Midbrain (tissue), 1 donor: ENCODE data around the gene SHROOM3.

ENCODE experiments used
- DNase-seq: peaks from one replicate; lab custom pipeline; 2025; lab: John Stamatoyannopoulos, UW

The SHROOM3 gene

GRCh38 chr4:76540486-76540885 lies 105.5 kb downstream of the SHROOM3 start:
- no peak for DNase-seq

- DNase-seq = no peak
Measured at GRCh38 chr4:76543378-76543777, 108.3 kb downstream of the SHROOM3 start.

GRCh38 chr4:76544725-76545124 lies 109.7 kb downstream of the SHROOM3 start:
- DNase-seq = no peak

GRCh38 chr4:76545226-76545884 lies 110.3 kb downstream of the SHROOM3 start:
- DNase-seq = no peak

GRCh38 chr4:76546327-76546726 lies 111.3 kb downstream of the SHROOM3 start:
- no peak for DNase-seq

GRCh38 chr4:76546759-76547742 lies 112.0 kb downstream of the SHROOM3 start:
- no peak for DNase-seq

GRCh38 chr4:76548704-76549103 lies 113.7 kb downstream of the SHROOM3 start:
- DNase-seq = no peak

- DNase-seq = no peak
Measured at GRCh38 chr4:76549765-76550164, 114.7 kb downstream of the SHROOM3 start.

- no peak for DNase-seq
Measured at GRCh38 chr4:76550966-76551780, 116.1 kb downstream of the SHROOM3 start.

GRCh38 chr4:76554630-76555029 lies 119.6 kb downstream of the SHROOM3 start:
- no peak for DNase-seq

GRCh38 chr4:76556452-76556851 lies 121.4 kb downstream of the SHROOM3 start:
- no peak for DNase-seq

- no peak for DNase-seq
Measured at GRCh38 chr4:76558396-76559235, 123.6 kb downstream of the SHROOM3 start.

- DNase-seq = no peak
Measured at GRCh38 chr4:76559236-76560071, 124.4 kb downstream of the SHROOM3 start.

GRCh38 chr4:76562161-76562560 lies 127.1 kb downstream of the SHROOM3 start:
- no peak for DNase-seq

GRCh38 chr4:76562836-76563453 lies 127.9 kb downstream of the SHROOM3 start:
- DNase-seq = no peak

GRCh38 chr4:76563454-76564122 lies 128.6 kb downstream of the SHROOM3 start:
- no peak for DNase-seq

- DNase-seq = no peak
Measured at GRCh38 chr4:76564123-76564915, 129.3 kb downstream of the SHROOM3 start.

GRCh38 chr4:76568262-76568661 lies 133.2 kb downstream of the SHROOM3 start:
- DNase-seq = no peak

GRCh38 chr4:76569225-76569624 lies 134.2 kb downstream of the SHROOM3 start:
- no peak for DNase-seq
